ENCODE data around the gene NUBP2. TPM values are rescaled to one million over a fixed set of nuclear protein-coding genes. Genes with fewer than 3 reads are reported as not detected.

The NUBP2 gene
- total RNA-seq, 1 donor from 2014 or later, result 73.8 TPM

- no peak for TF ChIP-seq CTCF (conservative IDR thresholded peaks at IDR 0.05)
- Mint-ChIP-seq H3K4me1 (no peaks in the 10 kb centered on the region), H3K27ac (ENCODE audit: unreplicated experiment) (no peak overlapping the region), H3K36me3 (ENCODE audit: low read depth) (peaks cover 11% of the 10 kb centered on the region), H3K9me3 (no peaks in the 10 kb centered on the region), H3K4me3 (no peak overlapping the region), H3K27me3 (ENCODE audit: low read depth) (no peaks in the 10 kb centered on the region)
- no peak for DNase-seq (ENCODE audit: low read depth, low spot score)
Measured at GRCh38 chr16:1807626-1808025, 24.9 kb downstream of the NUBP2 start.

GRCh38 chr16:1808691-1809090 lies 25.9 kb downstream of the NUBP2 start:
- no peaks in the 10 kb centered on the region for H3K9me3 Mint-ChIP-seq
- H3K27me3 Mint-ChIP-seq (ENCODE audit: low read depth), result no peaks in the 10 kb centered on the region
- no peak overlapping the region for H3K4me3 Mint-ChIP-seq
- no peak for TF ChIP-seq CTCF (conservative IDR thresholded peaks at IDR 0.05)
- no peaks in the 10 kb centered on the region for H3K4me1 Mint-ChIP-seq
- no peak overlapping the region for H3K27ac Mint-ChIP-seq (ENCODE audit: unreplicated experiment)
- no peak for DNase-seq (ENCODE audit: low read depth, low spot score)
- peaks cover 11% of the 10 kb centered on the region for H3K36me3 Mint-ChIP-seq (ENCODE audit: low read depth)

GRCh38 chr16:1809281-1809801 lies 26.6 kb downstream of the NUBP2 start:
- no peak for DNase-seq (ENCODE audit: low read depth, low spot score)
- no peak for TF ChIP-seq CTCF (conservative IDR thresholded peaks at IDR 0.05)
- Mint-ChIP-seq H3K9me3 (no peaks in the 10 kb centered on the region), H3K4me1 (no peaks in the 10 kb centered on the region), H3K4me3 (no peak overlapping the region), H3K27me3 (ENCODE audit: low read depth) (no peaks in the 10 kb centered on the region), H3K36me3 (ENCODE audit: low read depth) (peaks cover 11% of the 10 kb centered on the region), H3K27ac (ENCODE audit: unreplicated experiment) (no peak overlapping the region)

- Mint-ChIP-seq H3K27me3 (ENCODE audit: low read depth) (no peaks in the 10 kb centered on the region), H3K9me3 (no peaks in the 10 kb centered on the region), H3K27ac (ENCODE audit: unreplicated experiment) (no peak overlapping the region), H3K36me3 (ENCODE audit: low read depth) (peaks cover 11% of the 10 kb centered on the region), H3K4me1 (no peaks in the 10 kb centered on the region), H3K4me3 (no peak overlapping the region)
- DNase-seq (ENCODE audit: low read depth, low spot score), result no peak
- no peak for TF ChIP-seq CTCF (conservative IDR thresholded peaks at IDR 0.05)
Measured at GRCh38 chr16:1810106-1810505, 27.3 kb downstream of the NUBP2 start.

- H3K4me3 Mint-ChIP-seq, result no peak overlapping the region
- no peak for TF ChIP-seq CTCF (conservative IDR thresholded peaks at IDR 0.05)
- H3K9me3 Mint-ChIP-seq, result no peaks in the 10 kb centered on the region
- peaks cover 9% of the 10 kb centered on the region for H3K36me3 Mint-ChIP-seq (ENCODE audit: low read depth)
- no peak overlapping the region for H3K27ac Mint-ChIP-seq (ENCODE audit: unreplicated experiment)
- no peaks in the 10 kb centered on the region for H3K27me3 Mint-ChIP-seq (ENCODE audit: low read depth)
- DNase-seq (ENCODE audit: low read depth, low spot score), result no peak
- no peaks in the 10 kb centered on the region for H3K4me1 Mint-ChIP-seq
Measured at GRCh38 chr16:1810536-1810935, 27.8 kb downstream of the NUBP2 start.

All from neural crest cell (in vitro differentiated cells).